Astrocyte (in vitro differentiated cells and primary cell): ENCODE results near the gene CD3G.

Source experiments
- EZH2 ChIP-seq: IDR thresholded peaks from 2 replicates; pipeline ENCODE4 v1.6.1; 2012; ENCODE audit warnings: mild to moderate bottlenecking, low read length, inconsistent platforms; ENCODE audit not compliant: insufficient read depth
- TF ChIP-seq, protein P1 (sequence below): IDR thresholded peaks from 2 replicates; pipeline ENCODE4 v1.5.1; 2011; ENCODE audit warnings: low read depth, mild to moderate bottlenecking, inconsistent platforms, low read length, moderate library complexity; ENCODE audit not compliant: insufficient read depth

DNA sequence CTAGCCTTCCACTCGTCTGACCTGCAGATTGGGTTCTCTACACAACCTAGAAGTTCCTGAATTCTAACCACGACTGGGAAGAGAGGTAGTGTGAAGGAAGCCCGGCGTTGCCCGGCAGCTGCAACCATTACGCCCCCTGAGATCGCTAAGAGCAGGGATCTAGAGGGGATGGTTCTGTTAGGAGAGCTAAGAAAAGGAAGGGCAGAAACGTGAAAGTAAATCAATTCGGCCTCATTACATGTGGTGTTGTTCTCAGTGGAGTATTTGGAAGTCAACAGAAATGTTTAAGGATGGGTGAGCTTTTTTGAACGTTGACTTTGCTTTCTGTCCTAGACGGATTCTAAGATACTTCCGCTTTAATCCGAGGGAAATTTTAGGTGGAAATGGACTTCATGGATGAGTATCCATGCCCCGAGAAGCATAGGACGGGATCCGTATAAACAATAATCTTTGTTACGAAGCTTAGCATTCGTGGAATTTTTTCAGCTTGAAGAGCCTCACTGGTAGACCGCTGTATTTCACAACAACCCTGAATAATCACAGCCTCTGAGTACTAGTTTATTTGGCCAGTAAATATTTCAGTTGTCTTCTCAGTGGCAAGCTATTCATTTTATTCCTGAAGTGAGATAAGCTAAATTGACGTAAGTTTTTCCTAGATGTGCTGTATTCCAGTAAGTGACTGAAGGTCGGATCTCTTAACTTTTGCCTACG lies 57.9 kb downstream of the CD3G start:
- no peak for TF ChIP-seq EZH2
- TF ChIP-seq, protein P1, sequence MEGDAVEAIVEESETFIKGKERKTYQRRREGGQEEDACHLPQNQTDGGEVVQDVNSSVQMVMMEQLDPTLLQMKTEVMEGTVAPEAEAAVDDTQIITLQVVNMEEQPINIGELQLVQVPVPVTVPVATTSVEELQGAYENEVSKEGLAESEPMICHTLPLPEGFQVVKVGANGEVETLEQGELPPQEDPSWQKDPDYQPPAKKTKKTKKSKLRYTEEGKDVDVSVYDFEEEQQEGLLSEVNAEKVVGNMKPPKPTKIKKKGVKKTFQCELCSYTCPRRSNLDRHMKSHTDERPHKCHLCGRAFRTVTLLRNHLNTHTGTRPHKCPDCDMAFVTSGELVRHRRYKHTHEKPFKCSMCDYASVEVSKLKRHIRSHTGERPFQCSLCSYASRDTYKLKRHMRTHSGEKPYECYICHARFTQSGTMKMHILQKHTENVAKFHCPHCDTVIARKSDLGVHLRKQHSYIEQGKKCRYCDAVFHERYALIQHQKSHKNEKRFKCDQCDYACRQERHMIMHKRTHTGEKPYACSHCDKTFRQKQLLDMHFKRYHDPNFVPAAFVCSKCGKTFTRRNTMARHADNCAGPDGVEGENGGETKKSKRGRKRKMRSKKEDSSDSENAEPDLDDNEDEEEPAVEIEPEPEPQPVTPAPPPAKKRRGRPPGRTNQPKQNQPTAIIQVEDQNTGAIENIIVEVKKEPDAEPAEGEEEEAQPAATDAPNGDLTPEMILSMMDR, result no peak
